ENCODE data around the gene ARMC6.

ARMC6 gene

DNA sequence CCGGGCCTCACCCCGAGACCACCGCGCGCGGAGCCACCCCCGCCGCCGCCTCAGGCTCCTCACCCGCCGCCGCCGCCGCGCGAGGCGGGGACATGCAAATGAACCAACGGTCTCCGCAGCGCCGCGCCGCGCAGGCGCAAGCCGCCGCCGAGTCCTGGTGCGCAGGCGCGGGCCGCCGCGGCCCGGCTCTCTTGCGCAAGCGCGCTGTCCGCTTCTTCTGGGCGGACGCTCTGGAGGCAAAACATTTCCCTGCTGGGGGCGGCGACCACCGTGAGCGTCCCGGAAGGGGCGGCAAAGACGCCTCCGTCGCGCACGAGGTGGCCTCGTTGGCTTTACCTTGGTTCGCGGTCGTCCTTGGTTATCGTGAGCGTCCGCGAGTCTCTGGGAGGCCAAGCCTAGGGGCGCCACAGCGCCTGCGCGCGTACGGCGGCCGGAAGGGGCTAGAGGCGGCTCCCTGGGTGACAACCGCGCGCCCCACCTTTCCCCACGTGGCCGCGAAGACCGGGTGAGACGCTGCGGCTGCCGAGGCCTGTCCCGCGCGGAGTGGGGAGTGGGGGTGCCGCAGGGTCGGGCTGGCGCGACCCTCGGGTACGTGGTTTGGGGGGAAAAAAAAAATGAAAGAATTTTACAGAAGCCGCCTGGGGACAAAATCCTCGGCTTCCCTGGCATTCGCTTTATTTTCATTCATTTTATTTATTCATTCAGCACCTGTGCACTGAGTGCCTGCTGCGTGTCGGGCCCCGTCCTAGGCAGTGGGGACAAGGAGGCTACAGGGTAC lies at the start of gene ARMC6, which contains the start of gene SUGP2:
TSS of gene ARMC6 (plus strand) at position 178 of the 778 bp plus-strand sequence. CDS start 607 bp downstream, outside the sequence.
TSS of gene SUGP2 (minus strand) at position 92 of the 778 bp plus-strand sequence. CDS start 2,446 bp downstream, outside the sequence.
- H3K27ac ChIP-seq: peak within 1 kb of the TSS; percentile 94
- TF ChIP-seq, protein P1, sequence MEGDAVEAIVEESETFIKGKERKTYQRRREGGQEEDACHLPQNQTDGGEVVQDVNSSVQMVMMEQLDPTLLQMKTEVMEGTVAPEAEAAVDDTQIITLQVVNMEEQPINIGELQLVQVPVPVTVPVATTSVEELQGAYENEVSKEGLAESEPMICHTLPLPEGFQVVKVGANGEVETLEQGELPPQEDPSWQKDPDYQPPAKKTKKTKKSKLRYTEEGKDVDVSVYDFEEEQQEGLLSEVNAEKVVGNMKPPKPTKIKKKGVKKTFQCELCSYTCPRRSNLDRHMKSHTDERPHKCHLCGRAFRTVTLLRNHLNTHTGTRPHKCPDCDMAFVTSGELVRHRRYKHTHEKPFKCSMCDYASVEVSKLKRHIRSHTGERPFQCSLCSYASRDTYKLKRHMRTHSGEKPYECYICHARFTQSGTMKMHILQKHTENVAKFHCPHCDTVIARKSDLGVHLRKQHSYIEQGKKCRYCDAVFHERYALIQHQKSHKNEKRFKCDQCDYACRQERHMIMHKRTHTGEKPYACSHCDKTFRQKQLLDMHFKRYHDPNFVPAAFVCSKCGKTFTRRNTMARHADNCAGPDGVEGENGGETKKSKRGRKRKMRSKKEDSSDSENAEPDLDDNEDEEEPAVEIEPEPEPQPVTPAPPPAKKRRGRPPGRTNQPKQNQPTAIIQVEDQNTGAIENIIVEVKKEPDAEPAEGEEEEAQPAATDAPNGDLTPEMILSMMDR (conservative IDR thresholded peaks at IDR 0.05): no peak
- TF ChIP-seq ZFX (IDR thresholded peaks at IDR 0.05): peak; percentile 55; the same call in 1 of the 2 replicates

DNA sequence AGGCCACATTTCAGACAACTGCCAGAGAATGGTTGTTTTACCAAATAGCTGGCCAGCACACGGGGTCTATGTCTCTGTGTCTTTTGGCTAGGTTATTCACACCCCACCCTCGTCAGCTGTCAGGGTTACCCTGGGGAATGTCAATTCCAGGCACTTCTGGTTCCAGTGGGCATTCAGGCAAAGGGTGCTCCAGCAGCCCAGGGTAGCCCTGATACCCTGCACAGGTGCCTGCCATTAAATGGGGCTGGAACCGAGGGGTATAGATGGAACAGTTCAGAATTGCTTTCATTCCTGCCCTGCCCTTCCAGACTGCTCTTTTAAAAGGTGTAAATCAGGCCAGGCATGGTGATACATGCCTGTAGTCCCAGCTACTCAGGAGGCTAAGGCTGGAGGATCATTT lies 49.2 kb upstream of the ARMC6 start:
- H3K27ac ChIP-seq: no peak overlapping the region
- TF ChIP-seq ZFX (IDR thresholded peaks at IDR 0.05): no peak
- TF ChIP-seq, protein P1 (conservative IDR thresholded peaks at IDR 0.05): no peak

DNA sequence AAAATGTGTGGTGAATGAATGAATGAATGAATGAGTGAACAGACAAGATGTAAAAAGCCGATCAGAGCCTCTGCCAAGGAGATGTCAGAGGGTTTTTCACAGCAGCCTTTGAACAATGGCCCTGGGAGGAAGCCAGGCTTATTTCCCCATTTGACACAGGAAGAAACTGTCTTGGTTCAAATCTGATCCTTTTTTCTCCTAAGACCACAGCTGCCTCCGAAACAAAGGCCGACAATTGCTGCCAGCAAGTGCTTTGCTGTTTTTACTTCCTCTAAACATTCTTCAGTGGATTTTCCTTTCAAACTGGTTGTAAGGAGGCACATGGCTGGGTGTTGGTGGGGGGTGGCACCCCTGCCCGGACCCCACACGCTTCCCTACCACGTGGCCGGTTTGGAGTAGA lies 48.1 kb upstream of the ARMC6 start:
- no peak overlapping the region for H3K27ac ChIP-seq
- no peak for TF ChIP-seq ZFX (IDR thresholded peaks at IDR 0.05)
- TF ChIP-seq, protein P1 (conservative IDR thresholded peaks at IDR 0.05): no peak

DNA sequence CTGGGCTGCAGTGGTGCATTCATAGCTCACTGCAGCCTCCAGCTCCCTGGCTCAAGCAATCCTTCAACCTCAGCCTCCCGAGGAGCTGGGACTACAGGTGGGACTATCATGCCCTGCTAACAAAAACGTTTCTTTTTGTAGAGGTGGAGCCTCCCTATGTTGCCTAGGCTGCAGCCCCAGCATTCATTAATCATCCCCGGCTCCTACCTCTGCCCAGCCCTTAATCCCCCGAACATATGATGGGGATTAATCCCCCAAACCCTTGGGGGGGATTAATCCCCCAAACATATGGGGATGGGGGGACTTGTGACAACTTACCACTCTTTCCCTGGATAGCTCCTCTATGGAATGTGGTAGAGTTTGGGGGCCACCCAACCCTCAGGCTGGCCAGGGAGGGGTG lies 45.9 kb upstream of the ARMC6 start:
- H3K27ac ChIP-seq: no peak overlapping the region
- no peak for TF ChIP-seq ZFX (IDR thresholded peaks at IDR 0.05)
- TF ChIP-seq, protein P1 (conservative IDR thresholded peaks at IDR 0.05): no peak

DNA sequence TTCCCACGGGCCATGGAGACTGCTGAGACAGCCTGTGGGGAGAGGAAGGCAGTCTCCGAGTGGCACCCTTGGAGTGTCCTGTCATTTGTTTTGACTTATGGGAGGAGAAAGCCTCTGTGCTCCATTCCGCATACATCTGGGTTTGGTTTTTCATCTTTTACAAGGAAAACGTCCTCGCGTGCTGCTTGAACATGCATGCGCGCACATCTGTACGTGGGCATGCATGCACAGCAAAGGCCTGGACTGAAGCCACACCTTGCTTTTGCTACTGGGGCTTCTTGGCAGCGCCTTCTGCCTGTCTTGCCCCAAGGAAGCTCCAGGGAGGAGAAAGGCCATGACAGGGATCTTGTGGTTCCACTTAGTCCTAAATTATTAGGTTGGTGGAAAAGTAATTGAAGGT lies 44.1 kb upstream of the ARMC6 start:
- no peak overlapping the region for H3K27ac ChIP-seq
- TF ChIP-seq ZFX (IDR thresholded peaks at IDR 0.05): no peak
- TF ChIP-seq, protein P1 (conservative IDR thresholded peaks at IDR 0.05): no peak

DNA sequence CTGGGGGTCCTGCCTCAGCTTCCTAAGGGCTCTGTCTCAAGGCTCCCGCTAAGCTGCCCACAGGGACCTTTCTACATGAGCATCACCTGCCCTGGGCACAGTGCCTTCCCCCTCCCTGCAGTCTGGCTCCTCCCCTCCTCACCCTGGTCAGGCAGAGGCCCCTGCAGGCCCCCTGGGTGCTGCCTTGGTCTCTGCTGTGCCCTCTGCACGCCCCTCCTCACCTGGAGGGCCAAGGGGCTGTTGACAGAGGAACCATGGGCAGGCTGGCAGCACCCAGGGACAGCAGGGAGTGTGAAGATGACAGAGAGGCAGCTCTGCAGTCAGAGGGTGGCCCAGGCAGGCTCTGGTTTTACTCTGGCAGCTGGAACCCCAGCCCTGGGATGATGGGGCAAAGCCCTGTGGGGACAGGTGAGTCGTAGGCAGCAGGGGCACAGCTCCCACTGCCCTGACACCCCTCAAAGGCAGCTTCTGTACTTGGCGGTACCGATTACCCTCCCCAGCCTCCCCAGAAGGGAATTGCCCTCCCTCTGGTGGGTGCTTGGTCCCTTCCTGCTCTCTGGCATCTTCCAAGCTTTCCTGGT lies 43.2 kb upstream of the ARMC6 start:
- no peak for TF ChIP-seq ZFX (IDR thresholded peaks at IDR 0.05)
- TF ChIP-seq, protein P1 (conservative IDR thresholded peaks at IDR 0.05): no peak
- no peak overlapping the region for H3K27ac ChIP-seq

DNA sequence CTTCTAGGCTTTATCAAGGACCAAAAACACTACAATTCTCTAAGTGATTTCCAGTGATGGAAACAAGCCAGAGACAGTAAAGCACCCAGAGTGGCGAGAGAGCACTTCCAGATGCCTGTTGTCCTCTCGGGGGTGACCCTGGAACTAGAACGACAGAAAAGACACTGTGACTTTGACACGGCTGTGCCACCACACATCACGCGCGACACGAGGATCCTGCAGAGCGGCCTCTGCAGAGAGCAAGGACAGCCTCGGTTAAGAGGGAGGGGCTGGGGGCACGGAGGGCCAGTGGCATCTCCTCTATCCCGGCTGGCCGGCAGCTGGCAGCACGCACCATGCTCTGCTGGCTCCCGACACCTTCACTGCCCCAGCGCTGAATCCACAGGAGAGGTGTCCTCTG lies 42.4 kb upstream of the ARMC6 start:
- TF ChIP-seq, protein P1 (conservative IDR thresholded peaks at IDR 0.05): no peak
- TF ChIP-seq ZFX (IDR thresholded peaks at IDR 0.05): no peak
- no peak overlapping the region for H3K27ac ChIP-seq

Measured in C4-2B (cell line).